K562 (cell line): ENCODE data around the gene EDEM2. TPM values are rescaled to one million over a fixed set of nuclear protein-coding genes. Genes with fewer than 3 reads are reported as not detected.

Experiments
- ATF7 ChIP-seq: fragments of 450-650 bp; IDR thresholded peaks from 2 replicates; pipeline ENCODE4 v1.7.1; 2014; ENCODE audit warnings: mild to moderate bottlenecking, moderate library complexity
- BHLHE40 ChIP-seq: IDR thresholded peaks from 2 replicates; pipeline ENCODE4 v1.6.1; 2011; ENCODE audit warnings: low read length, improper control_type of control experiment
- BRF1 ChIP-seq: IDR thresholded peaks from 3 replicates; pipeline ENCODE4 v1.6.1; 2011; ENCODE audit warnings: borderline replicate concordance, mild to moderate bottlenecking; ENCODE audit not compliant: insufficient read length; ENCODE audit errors: extremely low read depth
- CBX8 ChIP-seq: fragments of 200-600 bp; sonication (generic); IDR thresholded peaks from 2 replicates; pipeline ENCODE4 v1.6.1; 2012; ENCODE audit warnings: borderline replicate concordance, mixed run types, low read depth, mild to moderate bottlenecking, moderate library complexity, mixed read lengths, low read length, control low read depth, inconsistent platforms; ENCODE audit not compliant: poor library complexity, severe bottlenecking; ENCODE audit errors: extremely low read depth
- ETS2 ChIP-seq: IDR thresholded peaks from 2 replicates; pipeline ENCODE4 v1.6.1; 2016; ENCODE audit warnings: borderline replicate concordance, missing genetic modification characterization, mild to moderate bottlenecking, moderate library complexity, missing compliant biosample characterization; ENCODE audit not compliant: poor library complexity, severe bottlenecking
- HDAC8 ChIP-seq: fragments of 450-650 bp; IDR thresholded peaks from 2 replicates; pipeline ENCODE4 v1.6.1; 2016; ENCODE audit warnings: mild to moderate bottlenecking, missing genetic modification characterization, moderate library complexity, missing compliant biosample characterization
- JUNB ChIP-seq: fragments of 450-650 bp; formaldehyde crosslinking; conservative IDR thresholded peaks from 2 replicates; pipeline ENCODE4 v1.4.0; 2020; ENCODE audit warnings: mild to moderate bottlenecking
- KDM1A ChIP-seq, 2 experiments: fragments of 450-650 bp; IDR thresholded peaks; 2 replicates each; pipeline ENCODE4 v1.6.1; 2016; ENCODE audit warnings: mild to moderate bottlenecking in 2 of 2
- MTA2 ChIP-seq: fragments of 450-650 bp; IDR thresholded peaks from 2 replicates; pipeline ENCODE4 v1.6.1; 2016; ENCODE audit warnings: low read depth
- NBN ChIP-seq: fragments of 450-650 bp; IDR thresholded peaks from 2 replicates; pipeline ENCODE4 v1.6.1; 2016; ENCODE audit warnings: low read depth, mild to moderate bottlenecking
- NCOR1 ChIP-seq: fragments of 450-650 bp; IDR thresholded peaks from 2 replicates; pipeline ENCODE4 v1.6.1; 2016; ENCODE audit warnings: mild to moderate bottlenecking, moderate library complexity
- PHF21A ChIP-seq: fragments of 450-650 bp; IDR thresholded peaks from 2 replicates; pipeline ENCODE4 v1.6.1; 2017; ENCODE audit warnings: low read depth, borderline replicate concordance
- POLR2AphosphoS5 ChIP-seq: IDR thresholded peaks from 2 replicates; pipeline ENCODE4 v1.6.1; 2011; ENCODE audit warnings: mild to moderate bottlenecking, low read depth, low read length, moderate library complexity; ENCODE audit not compliant: control insufficient read depth, insufficient read depth
- RCOR1 ChIP-seq, 2 experiments: IDR thresholded peaks; 2 replicates each; pipeline ENCODE4 v1.6.1; 2012; ENCODE audit warnings: low read depth in 2 of 2, low read length in 2 of 2, borderline replicate concordance in 1 of 2, improper control_type of control experiment in 1 of 2
- SMAD1 ChIP-seq: fragments of 150-350 bp; IDR thresholded peaks from 2 replicates; pipeline ENCODE4 v1.6.1; 2014; ENCODE audit warnings: low read length, low read depth; ENCODE audit not compliant: partially characterized antibody
- SMAD3 ChIP-seq: fragments of 450-650 bp; formaldehyde crosslinking; conservative IDR thresholded peaks from 2 replicates; pipeline ENCODE4 v1.4.0; 2020; ENCODE audit warnings: mild to moderate bottlenecking
- SNRNP70 ChIP-seq: fragments of 200-400 bp; formaldehyde crosslinking; optimal IDR thresholded peaks from 2 replicates; pipeline ENCODE3; 2017; ENCODE audit warnings: low read depth, low read length
- SUPT5H ChIP-seq: fragments of 450-650 bp; IDR thresholded peaks from 2 replicates; pipeline ENCODE4 v1.6.1; 2016
- TAF9B ChIP-seq: fragments of 450-650 bp; IDR thresholded peaks from 2 replicates; pipeline ENCODE4 v1.6.1; 2018; ENCODE audit warnings: mild to moderate bottlenecking; ENCODE audit not compliant: partially characterized antibody
- TBL1XR1 ChIP-seq, 2 experiments: IDR thresholded peaks; 2 replicates each; pipeline ENCODE4 v1.6.1; 2012; ENCODE audit warnings: improper control_type of control experiment in 2 of 2, low read length in 2 of 2, mild to moderate bottlenecking in 1 of 2
- TRIM28 ChIP-seq: fragments of 450-650 bp; IDR thresholded peaks from 2 replicates; pipeline ENCODE4 v1.6.1; 2017
- ZNF431 ChIP-seq: sonication (generic); formaldehyde crosslinking; IDR thresholded peaks from 2 replicates; pipeline ENCODE4 v1.8.0; 2022; ENCODE audit warnings: mild to moderate bottlenecking, missing genetic modification reagents
- polyA plus RNA-seq, 8 experiments: library from polyadenylated mRNA; depleted of rRNA in 4 of 8; stranded (reverse) in 5 of 8; unstranded in 3 of 8; fragments of >200 nt; fragmentation: Nextera tagmentation in 2 of 8; fragmentation: Illumina TruSeq in 1 of 8; extraction: Ambion mirVana in 2 of 8; extraction: Trizol in 1 of 8; gene quantifications; 2 replicates each; pipeline versions ENCODE4 v1.2.1 to v1.2.3, GENCODE V29; 2011 to 2014; ENCODE audit warnings: inconsistent platforms in 1 of 8, missing spikeins in 1 of 8
- total RNA-seq, 7 experiments: library from RNA; depleted of rRNA in 6 of 7; stranded (reverse); fragments of >200 nt in 6 of 7; fragmentation: Illumina TruSeq in 2 of 7; extraction: Trizol in 2 of 7; gene quantifications; 2 replicates each; pipeline versions ENCODE4 v1.2.1 to v1.2.3, GENCODE V29; 2011 to 2021; ENCODE audit warnings: low replicate concordance in 1 of 7
- TF ChIP-seq, protein P1 (sequence below): fragments of 200-800 bp; sonication (Bioruptor generic); IDR thresholded peaks from 2 replicates; pipeline ENCODE4 v1.6.1; 2016; ENCODE audit warnings: missing genetic modification characterization, missing compliant biosample characterization
- TF ChIP-seq, protein P2 (sequence below): IDR thresholded peaks from 2 replicates; pipeline ENCODE4 v1.6.1; 2011; ENCODE audit not compliant: insufficient read length; ENCODE audit errors: extremely low read depth

The EDEM2 gene
- total and polyA plus RNA-seq, 9 of the 15 experiments (the other 6 are each of a cell fraction or from before 2014, with no cell fraction given): 6.9 to 11.0 (median 9.7) TPM

DNA sequence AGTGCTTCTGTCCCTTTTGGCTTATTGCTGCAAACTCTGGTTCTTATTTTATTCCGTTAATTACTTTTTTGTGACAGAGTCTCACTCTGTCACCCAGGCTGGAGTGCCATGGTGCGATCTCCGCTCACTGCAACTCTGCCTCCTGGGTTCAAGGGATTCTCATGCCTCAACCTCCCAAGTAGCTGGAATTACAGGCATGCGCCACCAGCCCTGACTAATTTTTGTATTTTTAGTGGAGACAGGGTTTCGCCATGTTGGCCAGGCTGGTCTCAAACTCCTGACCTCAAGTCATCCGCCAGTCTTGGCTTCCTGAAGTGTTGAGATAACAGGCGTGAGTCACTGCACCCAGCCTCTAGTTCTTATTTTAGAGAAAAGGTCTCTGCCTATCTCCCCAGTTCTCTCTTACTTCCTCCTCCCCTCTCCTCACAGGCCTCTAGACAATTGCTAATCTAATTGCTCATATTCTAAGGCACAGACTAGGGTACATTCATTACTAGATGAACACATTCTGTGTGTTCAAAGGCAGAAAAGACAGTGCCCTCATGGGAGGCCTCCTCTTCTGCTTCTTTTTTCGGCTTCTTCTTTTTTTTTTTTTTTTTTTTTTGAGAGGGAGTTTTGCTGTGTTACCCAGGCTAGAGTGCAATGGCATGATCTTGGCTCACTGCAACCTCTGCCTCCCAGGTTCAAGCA is 27.0 kb downstream of the EDEM2 start (continued):
- TF ChIP-seq BHLHE40: 0 out of 2 replicates have a peak, but pooled peaks have one; percentile 20
- TF ChIP-seq MTA2: peak; percentile 69
- TF ChIP-seq HDAC8 (tag): no peak; the same call in 1 of the 2 replicates
- TF ChIP-seq ETS2: no peak
- no peak for TF ChIP-seq SMAD1
- peak in 1 of 2 experiments; percentile 80; a peak in 2 of 4 replicates for TF ChIP-seq TBL1XR1 (IDR thresholded peaks at IDR 0.05; ENCODE audit: low read length in 2 of 2)
- TF ChIP-seq KDM1A (IDR thresholded peaks at IDR 0.05): peak in 1 of 2 experiments; percentile 64; a peak in 3 of 4 replicates
- TF ChIP-seq ATF7: peak; percentile 75
- TF ChIP-seq NCOR1: peak; percentile 91
- peak; percentile 15; the same call in 1 of the 2 replicates for TF ChIP-seq TRIM28
- TF ChIP-seq, protein P1, sequence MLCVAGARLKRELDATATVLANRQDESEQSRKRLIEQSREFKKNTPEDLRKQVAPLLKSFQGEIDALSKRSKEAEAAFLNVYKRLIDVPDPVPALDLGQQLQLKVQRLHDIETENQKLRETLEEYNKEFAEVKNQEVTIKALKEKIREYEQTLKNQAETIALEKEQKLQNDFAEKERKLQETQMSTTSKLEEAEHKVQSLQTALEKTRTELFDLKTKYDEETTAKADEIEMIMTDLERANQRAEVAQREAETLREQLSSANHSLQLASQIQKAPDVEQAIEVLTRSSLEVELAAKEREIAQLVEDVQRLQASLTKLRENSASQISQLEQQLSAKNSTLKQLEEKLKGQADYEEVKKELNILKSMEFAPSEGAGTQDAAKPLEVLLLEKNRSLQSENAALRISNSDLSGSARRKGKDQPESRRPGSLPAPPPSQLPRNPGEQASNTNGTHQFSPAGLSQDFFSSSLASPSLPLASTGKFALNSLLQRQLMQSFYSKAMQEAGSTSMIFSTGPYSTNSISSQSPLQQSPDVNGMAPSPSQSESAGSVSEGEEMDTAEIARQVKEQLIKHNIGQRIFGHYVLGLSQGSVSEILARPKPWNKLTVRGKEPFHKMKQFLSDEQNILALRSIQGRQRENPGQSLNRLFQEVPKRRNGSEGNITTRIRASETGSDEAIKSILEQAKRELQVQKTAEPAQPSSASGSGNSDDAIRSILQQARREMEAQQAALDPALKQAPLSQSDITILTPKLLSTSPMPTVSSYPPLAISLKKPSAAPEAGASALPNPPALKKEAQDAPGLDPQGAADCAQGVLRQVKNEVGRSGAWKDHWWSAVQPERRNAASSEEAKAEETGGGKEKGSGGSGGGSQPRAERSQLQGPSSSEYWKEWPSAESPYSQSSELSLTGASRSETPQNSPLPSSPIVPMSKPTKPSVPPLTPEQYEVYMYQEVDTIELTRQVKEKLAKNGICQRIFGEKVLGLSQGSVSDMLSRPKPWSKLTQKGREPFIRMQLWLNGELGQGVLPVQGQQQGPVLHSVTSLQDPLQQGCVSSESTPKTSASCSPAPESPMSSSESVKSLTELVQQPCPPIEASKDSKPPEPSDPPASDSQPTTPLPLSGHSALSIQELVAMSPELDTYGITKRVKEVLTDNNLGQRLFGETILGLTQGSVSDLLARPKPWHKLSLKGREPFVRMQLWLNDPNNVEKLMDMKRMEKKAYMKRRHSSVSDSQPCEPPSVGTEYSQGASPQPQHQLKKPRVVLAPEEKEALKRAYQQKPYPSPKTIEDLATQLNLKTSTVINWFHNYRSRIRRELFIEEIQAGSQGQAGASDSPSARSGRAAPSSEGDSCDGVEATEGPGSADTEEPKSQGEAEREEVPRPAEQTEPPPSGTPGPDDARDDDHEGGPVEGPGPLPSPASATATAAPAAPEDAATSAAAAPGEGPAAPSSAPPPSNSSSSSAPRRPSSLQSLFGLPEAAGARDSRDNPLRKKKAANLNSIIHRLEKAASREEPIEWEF (CRISPR knock-in tag): peak; percentile 62; the same call in 1 of the 2 replicates
- no peak for TF ChIP-seq JUNB (CRISPR knock-in tag)
- TF ChIP-seq SMAD3 (CRISPR knock-in tag): 0 out of 2 replicates have a peak, but pooled peaks have one; percentile 64
- no peak for TF ChIP-seq BRF1
- no peak for TF ChIP-seq SNRNP70
- peak; percentile 27; the same call in 1 of the 2 replicates for TF ChIP-seq SUPT5H
- no peak for TF ChIP-seq ZNF431 (CRISPR knock-in tag)
- TF ChIP-seq CBX8: no peak
- TF ChIP-seq, protein P2, sequence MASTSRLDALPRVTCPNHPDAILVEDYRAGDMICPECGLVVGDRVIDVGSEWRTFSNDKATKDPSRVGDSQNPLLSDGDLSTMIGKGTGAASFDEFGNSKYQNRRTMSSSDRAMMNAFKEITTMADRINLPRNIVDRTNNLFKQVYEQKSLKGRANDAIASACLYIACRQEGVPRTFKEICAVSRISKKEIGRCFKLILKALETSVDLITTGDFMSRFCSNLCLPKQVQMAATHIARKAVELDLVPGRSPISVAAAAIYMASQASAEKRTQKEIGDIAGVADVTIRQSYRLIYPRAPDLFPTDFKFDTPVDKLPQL: no peak
- peak; percentile 71 for TF ChIP-seq POLR2AphosphoS5
- TF ChIP-seq PHF21A: peak; percentile 75; the same call in 1 of the 2 replicates
- TF ChIP-seq RCOR1 (IDR thresholded peaks at IDR 0.05; ENCODE audit: borderline replicate concordance in 1 of 2, low read depth in 2 of 2, low read length in 2 of 2): peak in 1 of 2 experiments; percentile 59; a peak in 2 of 4 replicates
- TF ChIP-seq NBN: peak; percentile 56
- peak; percentile 59 for TF ChIP-seq TAF9B
